ENCODE measurements around the gene GARIN5B. TPM values are rescaled to one million over a fixed set of nuclear protein-coding genes. Genes with fewer than 3 reads are reported as not detected.

Gene GARIN5B
- polyA plus RNA-seq, 1 donor from 2014 or later = not detected

DNA sequence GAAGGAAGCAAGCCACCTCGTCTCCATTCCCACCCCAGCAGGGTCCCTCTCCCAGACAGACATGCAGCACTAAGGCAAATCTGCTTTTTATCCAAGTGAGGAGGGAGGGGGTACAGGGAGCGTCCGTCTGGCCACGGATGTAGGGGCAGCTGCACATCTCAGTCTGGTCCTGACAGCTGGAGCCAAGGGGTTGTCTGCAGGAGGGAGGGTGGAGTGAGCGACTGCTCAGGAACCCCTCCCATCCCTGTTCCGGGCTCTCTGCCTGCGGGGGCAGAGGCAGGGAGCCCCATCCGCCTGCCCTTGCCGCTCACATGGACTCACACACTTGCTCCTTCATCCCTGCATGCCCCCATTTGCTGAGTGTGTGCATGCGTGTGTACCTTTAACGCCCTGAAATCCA is 16.1 kb upstream of the GARIN5B start:
- H3K27me3 ChIP-seq (ENCODE audit: insufficient read depth, low read depth, low read length) = peaks cover 3% of the 10 kb centered on the region

DNA sequence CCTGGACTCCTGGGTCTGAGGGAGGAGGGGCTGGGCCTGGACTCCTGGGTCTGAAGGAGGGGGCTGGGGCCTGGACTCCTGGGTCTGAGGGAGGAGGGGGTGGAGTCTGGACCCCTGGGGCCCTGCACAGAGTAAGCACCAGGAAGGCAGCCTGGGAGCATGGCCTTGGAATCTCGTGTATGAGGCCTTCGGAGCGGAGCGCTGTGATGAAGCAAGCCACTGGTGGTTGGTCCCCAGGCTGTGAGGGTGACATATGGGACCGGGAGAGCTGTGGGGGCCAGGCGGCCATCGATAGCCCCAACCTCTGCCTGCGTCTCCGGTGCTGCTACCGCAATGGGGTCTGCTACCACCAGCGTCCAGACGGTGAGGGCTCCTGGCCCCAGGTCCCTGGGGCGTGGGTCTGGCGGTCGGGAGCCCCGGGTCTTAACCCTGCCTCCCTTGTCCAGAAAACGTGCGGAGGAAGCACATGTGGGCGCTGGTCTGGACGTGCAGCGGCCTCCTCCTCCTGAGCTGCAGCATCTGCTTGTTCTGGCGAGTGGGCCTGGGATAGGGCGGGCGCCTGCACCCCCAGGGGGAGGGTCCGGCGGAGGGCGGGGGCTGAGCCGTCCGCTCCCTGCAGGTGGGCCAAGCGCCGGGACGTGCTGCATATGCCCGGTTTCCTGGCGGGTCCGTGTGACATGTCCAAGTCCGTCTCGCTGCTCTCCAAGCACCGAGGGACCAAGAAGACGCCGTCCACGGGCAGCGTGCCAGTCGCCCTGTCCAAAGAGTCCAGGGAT is 14.5 kb upstream of the GARIN5B start:
- Histone ChIP-seq H2AFZ (ENCODE audit: low read depth, low read length) (no peak overlapping the region), H3F3A (ENCODE audit: insufficient read depth, low read length, poor library complexity, severe bottlenecking) (no peaks in the 10 kb centered on the region), H3K27ac (ENCODE audit: low read length) (no peak overlapping the region), H3K9ac (ENCODE audit: low read length) (no peak overlapping the region), H3K9me3 (ENCODE audit: low read length) (no peaks in the 10 kb centered on the region), H4K20me1 (ENCODE audit: insufficient read depth) (no peaks in the 10 kb centered on the region), H3K27me3 (ENCODE audit: insufficient read depth, low read depth, low read length) (peaks cover 3% of the 10 kb centered on the region), H3K36me3 (ENCODE audit: insufficient read depth, low read length) (no peaks in the 10 kb centered on the region), H3K9me2 (ENCODE audit: insufficient read depth, low read length) (no peaks in the 10 kb centered on the region), H3K4me2 (ENCODE audit: low read length) (no peak overlapping the region), H3K79me2 (replicated peaks; ENCODE audit: insufficient read depth, low read length) (no peaks in the 10 kb centered on the region), H3K4me3 (ENCODE audit: low read length) (no peak overlapping the region)
- TF ChIP-seq TAF1 (IDR thresholded peaks at IDR 0.05; ENCODE audit: low read depth) (no peak), POLR2AphosphoS5 (IDR thresholded peaks at IDR 0.05) (no peak), RAD21 (conservative IDR thresholded peaks at IDR 0.05) (no peak), MXI1 (conservative IDR thresholded peaks at IDR 0.05; ENCODE audit: poor library complexity, severe bottlenecking) (no peak), EP300 (conservative IDR thresholded peaks at IDR 0.05; ENCODE audit: poor library complexity, severe bottlenecking) (no peak), SMC3 (conservative IDR thresholded peaks at IDR 0.05; ENCODE audit: poor library complexity) (no peak), EZH2 (IDR thresholded peaks at IDR 0.05; ENCODE audit: borderline replicate concordance, insufficient read depth, low read length, poor library complexity, severe bottlenecking) (no peak)
- TF ChIP-seq, protein P1, sequence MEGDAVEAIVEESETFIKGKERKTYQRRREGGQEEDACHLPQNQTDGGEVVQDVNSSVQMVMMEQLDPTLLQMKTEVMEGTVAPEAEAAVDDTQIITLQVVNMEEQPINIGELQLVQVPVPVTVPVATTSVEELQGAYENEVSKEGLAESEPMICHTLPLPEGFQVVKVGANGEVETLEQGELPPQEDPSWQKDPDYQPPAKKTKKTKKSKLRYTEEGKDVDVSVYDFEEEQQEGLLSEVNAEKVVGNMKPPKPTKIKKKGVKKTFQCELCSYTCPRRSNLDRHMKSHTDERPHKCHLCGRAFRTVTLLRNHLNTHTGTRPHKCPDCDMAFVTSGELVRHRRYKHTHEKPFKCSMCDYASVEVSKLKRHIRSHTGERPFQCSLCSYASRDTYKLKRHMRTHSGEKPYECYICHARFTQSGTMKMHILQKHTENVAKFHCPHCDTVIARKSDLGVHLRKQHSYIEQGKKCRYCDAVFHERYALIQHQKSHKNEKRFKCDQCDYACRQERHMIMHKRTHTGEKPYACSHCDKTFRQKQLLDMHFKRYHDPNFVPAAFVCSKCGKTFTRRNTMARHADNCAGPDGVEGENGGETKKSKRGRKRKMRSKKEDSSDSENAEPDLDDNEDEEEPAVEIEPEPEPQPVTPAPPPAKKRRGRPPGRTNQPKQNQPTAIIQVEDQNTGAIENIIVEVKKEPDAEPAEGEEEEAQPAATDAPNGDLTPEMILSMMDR (IDR thresholded peaks at IDR 0.05; ENCODE audit: poor library complexity, severe bottlenecking) = no peak
- TF ChIP-seq, protein P2, sequence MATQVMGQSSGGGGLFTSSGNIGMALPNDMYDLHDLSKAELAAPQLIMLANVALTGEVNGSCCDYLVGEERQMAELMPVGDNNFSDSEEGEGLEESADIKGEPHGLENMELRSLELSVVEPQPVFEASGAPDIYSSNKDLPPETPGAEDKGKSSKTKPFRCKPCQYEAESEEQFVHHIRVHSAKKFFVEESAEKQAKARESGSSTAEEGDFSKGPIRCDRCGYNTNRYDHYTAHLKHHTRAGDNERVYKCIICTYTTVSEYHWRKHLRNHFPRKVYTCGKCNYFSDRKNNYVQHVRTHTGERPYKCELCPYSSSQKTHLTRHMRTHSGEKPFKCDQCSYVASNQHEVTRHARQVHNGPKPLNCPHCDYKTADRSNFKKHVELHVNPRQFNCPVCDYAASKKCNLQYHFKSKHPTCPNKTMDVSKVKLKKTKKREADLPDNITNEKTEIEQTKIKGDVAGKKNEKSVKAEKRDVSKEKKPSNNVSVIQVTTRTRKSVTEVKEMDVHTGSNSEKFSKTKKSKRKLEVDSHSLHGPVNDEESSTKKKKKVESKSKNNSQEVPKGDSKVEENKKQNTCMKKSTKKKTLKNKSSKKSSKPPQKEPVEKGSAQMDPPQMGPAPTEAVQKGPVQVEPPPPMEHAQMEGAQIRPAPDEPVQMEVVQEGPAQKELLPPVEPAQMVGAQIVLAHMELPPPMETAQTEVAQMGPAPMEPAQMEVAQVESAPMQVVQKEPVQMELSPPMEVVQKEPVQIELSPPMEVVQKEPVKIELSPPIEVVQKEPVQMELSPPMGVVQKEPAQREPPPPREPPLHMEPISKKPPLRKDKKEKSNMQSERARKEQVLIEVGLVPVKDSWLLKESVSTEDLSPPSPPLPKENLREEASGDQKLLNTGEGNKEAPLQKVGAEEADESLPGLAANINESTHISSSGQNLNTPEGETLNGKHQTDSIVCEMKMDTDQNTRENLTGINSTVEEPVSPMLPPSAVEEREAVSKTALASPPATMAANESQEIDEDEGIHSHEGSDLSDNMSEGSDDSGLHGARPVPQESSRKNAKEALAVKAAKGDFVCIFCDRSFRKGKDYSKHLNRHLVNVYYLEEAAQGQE (IDR thresholded peaks at IDR 0.05; ENCODE audit: borderline replicate concordance) = no peak

More for the DNA sequence above, 16.1 kb upstream of the GARIN5B start:
- Histone ChIP-seq H3K79me2 (replicated peaks; ENCODE audit: insufficient read depth, low read length) (no peaks in the 10 kb centered on the region), H3K9me2 (ENCODE audit: insufficient read depth, low read length) (no peaks in the 10 kb centered on the region), H3F3A (ENCODE audit: insufficient read depth, low read length, poor library complexity, severe bottlenecking) (no peaks in the 10 kb centered on the region), H4K20me1 (ENCODE audit: insufficient read depth) (no peaks in the 10 kb centered on the region), H2AFZ (ENCODE audit: low read depth, low read length) (no peak overlapping the region), H3K27ac (ENCODE audit: low read length) (no peak overlapping the region), H3K9ac (ENCODE audit: low read length) (no peak overlapping the region), H3K9me3 (ENCODE audit: low read length) (no peaks in the 10 kb centered on the region), H3K36me3 (ENCODE audit: insufficient read depth, low read length) (no peaks in the 10 kb centered on the region), H3K4me3 (ENCODE audit: low read length) (no peak overlapping the region), H3K4me2 (ENCODE audit: low read length) (no peak overlapping the region)
- TF ChIP-seq SMC3 (conservative IDR thresholded peaks at IDR 0.05; ENCODE audit: poor library complexity) (no peak), POLR2AphosphoS5 (IDR thresholded peaks at IDR 0.05) (no peak)
- TF ChIP-seq, protein P1 (IDR thresholded peaks at IDR 0.05; ENCODE audit: poor library complexity, severe bottlenecking) = no peak
